Keratinocyte (primary cell): Measurements from ENCODE around the gene TRAF3IP3. TPM values are rescaled to one million over a fixed set of nuclear protein-coding genes. Genes with fewer than 3 reads are reported as not detected.

Source experiments
- DNase-seq: peaks from one replicate; pipeline ENCODE4 v3.0.0-alpha.2; 2011; ENCODE audit warnings: low read depth, missing footprints, low spot score
- FAIRE-seq: peaks from 2 replicates; lab custom pipeline; 2011; peaks lifted over from hg19 to GRCh38; lab: Jason Lieb, UNC
- H2AFZ ChIP-seq: 2 replicates; pipeline ENCODE4 v1.6.0; 2012; ENCODE audit warnings: low read length, control low read depth, inconsistent platforms; ENCODE audit not compliant: control insufficient read depth
- H3K27ac ChIP-seq: 2 replicates; pipeline ENCODE4 v1.5.1; 2011; ENCODE audit warnings: low read length; ENCODE audit not compliant: control insufficient read depth, insufficient read depth
- H3K27me3 ChIP-seq: 3 replicates; pipeline ENCODE4 v1.6.0; 2011; ENCODE audit warnings: low read length; ENCODE audit not compliant: control insufficient read depth, insufficient read depth; ENCODE audit errors: extremely low read depth
- H3K36me3 ChIP-seq, 2 experiments: 2 replicates in 1 of 2; 3 replicates in 1 of 2; pipeline ENCODE4 v1.5.1; 2011; ENCODE audit warnings: low read length in 2 of 2, mild to moderate bottlenecking in 1 of 2; ENCODE audit not compliant: control insufficient read depth in 2 of 2, insufficient read depth in 2 of 2; ENCODE audit errors: extremely low read depth in 1 of 2
- H3K4me1 ChIP-seq: 3 replicates; pipeline ENCODE4 v1.5.1; 2011; ENCODE audit warnings: low read length; ENCODE audit not compliant: control insufficient read depth, insufficient read depth; ENCODE audit errors: extremely low read depth
- H3K4me2 ChIP-seq: 3 replicates; pipeline ENCODE4 v1.6.0; 2011; ENCODE audit warnings: low read depth, low read length; ENCODE audit not compliant: control insufficient read depth, insufficient read depth; ENCODE audit errors: extremely low read depth
- H3K4me3 ChIP-seq, 3 experiments: fragments of 200-600 bp in 1 of 3; sonication (generic) in 1 of 3; 2 replicates in 2 of 3; 3 replicates in 1 of 3; pipeline ENCODE4 v1.5.1; 2011 to 2016; ENCODE audit warnings: low read length in 3 of 3, mild to moderate bottlenecking in 3 of 3, control low read depth in 2 of 3, inconsistent platforms in 1 of 3, low read depth in 1 of 3, mixed read lengths in 1 of 3, mixed run types in 1 of 3, moderate library complexity in 1 of 3; ENCODE audit not compliant: control insufficient read depth in 2 of 3, insufficient read depth in 2 of 3; ENCODE audit errors: extremely low read depth in 1 of 3
- H3K79me2 ChIP-seq: 2 replicates; pipeline ENCODE4 v1.6.0; 2012; ENCODE audit warnings: low read length; ENCODE audit not compliant: control insufficient read depth, insufficient read depth
- H3K9ac ChIP-seq: 3 replicates; pipeline ENCODE4 v1.6.0; 2011; ENCODE audit warnings: low read length; ENCODE audit not compliant: control insufficient read depth, insufficient read depth; ENCODE audit errors: extremely low read depth
- H3K9me1 ChIP-seq: 3 replicates; pipeline ENCODE4 v1.6.0; 2011; ENCODE audit warnings: low read length; ENCODE audit not compliant: control insufficient read depth, insufficient read depth; ENCODE audit errors: extremely low read depth
- H3K9me3 ChIP-seq: 2 replicates; pipeline ENCODE4 v1.5.1; 2012; ENCODE audit warnings: low read depth, low read length; ENCODE audit not compliant: control insufficient read depth
- H4K20me1 ChIP-seq: 3 replicates; pipeline ENCODE4 v1.6.0; 2011; ENCODE audit warnings: low read length; ENCODE audit not compliant: control insufficient read depth, insufficient read depth; ENCODE audit errors: extremely low read depth
- EZH2 ChIP-seq: IDR thresholded peaks from one replicate; pipeline ENCODE4 v1.6.1; 2012; ENCODE audit warnings: inconsistent platforms, mild to moderate bottlenecking, low read length, moderate library complexity
- dilution Hi-C: fragments of 300-500 bp; cut with MboI; formaldehyde crosslinking; loops from one replicate; pipeline ENCODE4 v1.7.0; 2020; ENCODE audit warnings: low sequenced_read_pairs; ENCODE audit not compliant: extremely low pct_ligation_motif_present
- polyA plus RNA-seq, 5 experiments: library from polyadenylated mRNA; depleted of rRNA in 3 of 5; stranded (reverse) in 3 of 5; stranded (forward) in 1 of 5; unstranded in 1 of 5; fragments of >200 nt; gene quantifications; 1 replicate in 1 of 5; 2 replicates in 3 of 5; 3 replicates in 1 of 5; pipeline versions ENCODE4 v1.2.1 to v1.2.3, GENCODE V29; 2011 to 2012; ENCODE audit warnings: missing spikeins in 2 of 5, low read depth in 1 of 5, low replicate concordance in 1 of 5
- TF ChIP-seq, protein P1 (sequence below), 3 experiments: IDR thresholded peaks in 1 of 3; conservative IDR thresholded peaks in 1 of 3; optimal IDR thresholded peaks in 1 of 3; 2 replicates in 2 of 3; 3 replicates in 1 of 3; pipeline versions ENCODE3 to v1.5.1; 2011; ENCODE audit warnings: low read length in 3 of 3, mild to moderate bottlenecking in 3 of 3, moderate library complexity in 2 of 3, control low read depth in 1 of 3, inconsistent platforms in 1 of 3; ENCODE audit not compliant: insufficient read depth in 2 of 3; ENCODE audit errors: extremely low read depth in 1 of 3

The TRAF3IP3 gene
- polyA plus RNA-seq, 1 donor (not counting 4 experiments of a cell fraction or from before 2014, with no cell fraction given), result 0.16 TPM

DNA sequence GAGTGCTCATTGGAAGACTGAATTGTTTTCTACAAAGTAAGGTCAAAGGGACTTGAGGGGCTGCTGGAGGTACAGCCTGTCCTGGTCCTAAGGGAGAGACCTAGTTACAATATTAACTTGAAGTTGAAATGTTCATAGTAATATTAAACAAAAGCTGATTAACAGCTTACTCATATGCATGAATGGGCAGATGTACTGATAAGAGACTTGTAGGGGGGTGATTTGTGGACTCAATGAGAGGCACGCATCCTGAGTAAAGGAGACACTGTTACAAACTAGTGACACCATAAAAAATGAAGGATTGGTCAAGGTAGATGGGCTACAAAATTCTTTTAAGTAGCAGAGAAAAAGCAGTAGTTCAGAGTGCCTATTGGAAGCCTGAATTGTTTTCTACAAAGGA, 48.5 kb upstream of the TRAF3IP3 start:
- FAIRE-seq, result peak; percentile 69
- H3K27me3 ChIP-seq, result no peaks in the 10 kb centered on the region
- no peaks in the 10 kb centered on the region for H3K79me2 ChIP-seq
- no peaks in the 10 kb centered on the region for H4K20me1 ChIP-seq
- dilution Hi-C loops, result no loop called here
- no peak overlapping the region for H3K27ac ChIP-seq
- no peaks in the 10 kb centered on the region for H3K9me1 ChIP-seq
- peak overlapping the region; percentile 39 for H3K4me2 ChIP-seq
- no peak overlapping the region for H3K4me3 ChIP-seq
- TF ChIP-seq, protein P1, sequence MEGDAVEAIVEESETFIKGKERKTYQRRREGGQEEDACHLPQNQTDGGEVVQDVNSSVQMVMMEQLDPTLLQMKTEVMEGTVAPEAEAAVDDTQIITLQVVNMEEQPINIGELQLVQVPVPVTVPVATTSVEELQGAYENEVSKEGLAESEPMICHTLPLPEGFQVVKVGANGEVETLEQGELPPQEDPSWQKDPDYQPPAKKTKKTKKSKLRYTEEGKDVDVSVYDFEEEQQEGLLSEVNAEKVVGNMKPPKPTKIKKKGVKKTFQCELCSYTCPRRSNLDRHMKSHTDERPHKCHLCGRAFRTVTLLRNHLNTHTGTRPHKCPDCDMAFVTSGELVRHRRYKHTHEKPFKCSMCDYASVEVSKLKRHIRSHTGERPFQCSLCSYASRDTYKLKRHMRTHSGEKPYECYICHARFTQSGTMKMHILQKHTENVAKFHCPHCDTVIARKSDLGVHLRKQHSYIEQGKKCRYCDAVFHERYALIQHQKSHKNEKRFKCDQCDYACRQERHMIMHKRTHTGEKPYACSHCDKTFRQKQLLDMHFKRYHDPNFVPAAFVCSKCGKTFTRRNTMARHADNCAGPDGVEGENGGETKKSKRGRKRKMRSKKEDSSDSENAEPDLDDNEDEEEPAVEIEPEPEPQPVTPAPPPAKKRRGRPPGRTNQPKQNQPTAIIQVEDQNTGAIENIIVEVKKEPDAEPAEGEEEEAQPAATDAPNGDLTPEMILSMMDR (optimal IDR thresholded peaks at IDR 0.05 in 1 of 3, IDR thresholded peaks at IDR 0.05 in 1 of 3, conservative IDR thresholded peaks at IDR 0.05 in 1 of 3; ENCODE audit: extremely low read depth in 1 of 3, insufficient read depth in 2 of 3, low read length in 3 of 3), result no peak
- TF ChIP-seq EZH2, result no peak
- H3K4me1 ChIP-seq, result peaks cover 24% of the 10 kb centered on the region
- no peaks in the 10 kb centered on the region for H3K9me3 ChIP-seq
- peak; percentile 17 for DNase-seq
- no peaks in the 10 kb centered on the region for H3K36me3 ChIP-seq
- no peak overlapping the region for H2AFZ ChIP-seq
- H3K9ac ChIP-seq, result no peak overlapping the region

DNA sequence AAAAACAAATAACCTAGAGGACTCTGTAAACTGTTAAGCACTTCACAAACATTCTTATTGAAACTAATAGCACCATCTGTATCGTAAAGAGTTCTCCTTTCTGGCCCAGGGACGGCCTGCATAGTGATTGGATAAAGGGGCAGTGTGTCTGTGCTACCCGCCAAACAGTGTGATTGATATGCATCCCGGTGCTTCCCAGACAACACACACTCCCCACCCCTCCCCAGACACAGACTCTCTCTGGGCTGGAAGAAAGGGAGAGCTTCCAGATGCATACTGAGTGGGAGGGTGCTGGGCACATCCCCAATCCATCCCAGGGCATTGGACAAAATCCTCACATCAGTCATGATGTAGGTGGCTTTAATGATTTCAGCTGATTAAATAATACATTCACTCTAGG, 47.6 kb upstream of the TRAF3IP3 start:
- no peaks in the 10 kb centered on the region for H3K9me3 ChIP-seq
- H2AFZ ChIP-seq, result no peak overlapping the region
- no peak overlapping the region for H3K27ac ChIP-seq
- dilution Hi-C loops, result no loop called here
- no peak overlapping the region for H3K4me3 ChIP-seq
- no peaks in the 10 kb centered on the region for H3K27me3 ChIP-seq
- no peaks in the 10 kb centered on the region for H4K20me1 ChIP-seq
- TF ChIP-seq, protein P1 (optimal IDR thresholded peaks at IDR 0.05 in 1 of 3, IDR thresholded peaks at IDR 0.05 in 1 of 3, conservative IDR thresholded peaks at IDR 0.05 in 1 of 3; ENCODE audit: extremely low read depth in 1 of 3, insufficient read depth in 2 of 3, low read length in 3 of 3), result no peak
- no peak for TF ChIP-seq EZH2
- no peaks in the 10 kb centered on the region for H3K9me1 ChIP-seq
- no peak for DNase-seq
- no peaks in the 10 kb centered on the region for H3K79me2 ChIP-seq
- H3K9ac ChIP-seq, result no peak overlapping the region
- peaks cover 28% of the 10 kb centered on the region for H3K4me1 ChIP-seq
- H3K36me3 ChIP-seq, result no peaks in the 10 kb centered on the region
- H3K4me2 ChIP-seq, result no peak overlapping the region
- FAIRE-seq, result no peak
